Astrocyte of the cerebellum (primary cell): ENCODE data around the gene C11orf54.
"Not testable (repeated sequence)": the region's sequence is repeated elsewhere in the genome, so short reads cannot be mapped to it uniquely, and the experiment has no call there.

Experiments
- DNase-seq: peaks from one replicate; pipeline ENCODE4 v3.0.0-alpha.2; 2011; ENCODE audit warnings: low read depth
- H3K4me3 ChIP-seq: 2 replicates; pipeline ENCODE4 v1.5.1; 2011; ENCODE audit warnings: mild to moderate bottlenecking, low read depth, low read length, moderate library complexity
- CTCF ChIP-seq: IDR thresholded peaks from 2 replicates; pipeline ENCODE4 v1.5.1; 2012; ENCODE audit warnings: low read length, low read depth, moderate library complexity, mild to moderate bottlenecking; ENCODE audit errors: missing control alignments
- in situ Hi-C: cut with HindIII; loops from 2 replicates; pipeline ENCODE4 v1.10.0; 2017; ENCODE audit warnings: low sequenced_read_pairs

The C11orf54 gene

GRCh38 chr11:93757924-93758865 is 16.7 kb downstream of the C11orf54 start:
- no peak for DNase-seq
- in situ Hi-C loops, result no loop called here
- TF ChIP-seq CTCF, result no peak
- H3K4me3 ChIP-seq, result no peak overlapping the region

- H3K4me3 ChIP-seq, in situ Hi-C loops, DNase-seq: not testable (repeated sequence)
Measured at GRCh38 chr11:93759123-93759522, 17.7 kb downstream of the C11orf54 start.

- no peak for DNase-seq
- no peak overlapping the region for H3K4me3 ChIP-seq
- in situ Hi-C loops, result no loop called here
- no peak for TF ChIP-seq CTCF
Measured at GRCh38 chr11:93761910-93762309, 20.4 kb downstream of the C11orf54 start.

GRCh38 chr11:93765551-93765950 is 24.1 kb downstream of the C11orf54 start:
- H3K4me3 ChIP-seq, result no peak overlapping the region
- no peak for TF ChIP-seq CTCF
- in situ Hi-C loops, result no loop called here
- no peak for DNase-seq

GRCh38 chr11:93766504-93766903 is 25.0 kb downstream of the C11orf54 start:
- in situ Hi-C loops, result no loop called here
- TF ChIP-seq CTCF, result no peak
- no peak for DNase-seq

GRCh38 chr11:93767018-93767417 is 25.5 kb downstream of the C11orf54 start:
- no peak overlapping the region for H3K4me3 ChIP-seq
- in situ Hi-C loops, result no loop called here
- no peak for TF ChIP-seq CTCF
- no peak for DNase-seq

More at GRCh38 chr11:93766504-93766903, 25.0 kb downstream of the C11orf54 start:
- H3K4me3 ChIP-seq, result no peak overlapping the region

- DNase-seq, result no peak
- H3K4me3 ChIP-seq, result no peak overlapping the region
- no peak for TF ChIP-seq CTCF
- in situ Hi-C loops, result no loop called here
Measured at GRCh38 chr11:93770160-93770559, 28.7 kb downstream of the C11orf54 start.
